Activated CD8-positive, alpha-beta memory T cell treated with anti-CD3 and anti-CD28 coated beads, Interleukin-2, amount 50 U/mL, for 1 hour (primary cell): ENCODE data around the gene PCDH1.
"Not testable (repeated sequence)": the region's sequence is repeated elsewhere in the genome, so short reads cannot be mapped to it uniquely, and the experiment has no call there.

Experiments used
- DNase-seq: peaks from one replicate; pipeline ENCODE4 v3.0.0-alpha.2; 2020; ENCODE audit errors: extremely low read depth

PCDH1 gene

GRCh38 chr5:141834331-141834730 lies 43.9 kb downstream of the PCDH1 start:
- no peak for DNase-seq

- no peak for DNase-seq
Observed at GRCh38 chr5:141832131-141832530, 46.1 kb downstream of the PCDH1 start.

- no peak for DNase-seq
Observed at GRCh38 chr5:141828162-141828561, 50.0 kb downstream of the PCDH1 start.

DNA sequence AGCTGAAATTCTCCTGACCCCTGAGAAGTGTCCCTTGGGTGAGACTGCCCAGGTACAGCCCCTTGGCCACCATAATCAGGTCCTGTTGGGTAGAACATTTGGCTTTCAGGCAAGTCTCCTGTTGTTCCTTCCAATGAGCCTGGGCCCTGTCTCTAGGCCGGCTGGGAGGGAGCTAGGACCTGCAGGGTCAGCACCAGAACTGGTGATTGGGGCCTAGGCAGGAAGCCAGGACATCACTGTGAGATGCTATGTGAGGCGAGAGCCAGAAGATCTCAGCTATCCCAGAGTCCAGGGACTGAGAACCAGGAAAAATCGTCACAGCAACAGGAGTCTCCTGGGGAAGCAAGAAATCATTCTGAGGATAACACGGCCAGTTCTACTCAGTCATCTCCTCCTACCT lies 51.5 kb downstream of the PCDH1 start:
- DNase-seq: no peak

DNA sequence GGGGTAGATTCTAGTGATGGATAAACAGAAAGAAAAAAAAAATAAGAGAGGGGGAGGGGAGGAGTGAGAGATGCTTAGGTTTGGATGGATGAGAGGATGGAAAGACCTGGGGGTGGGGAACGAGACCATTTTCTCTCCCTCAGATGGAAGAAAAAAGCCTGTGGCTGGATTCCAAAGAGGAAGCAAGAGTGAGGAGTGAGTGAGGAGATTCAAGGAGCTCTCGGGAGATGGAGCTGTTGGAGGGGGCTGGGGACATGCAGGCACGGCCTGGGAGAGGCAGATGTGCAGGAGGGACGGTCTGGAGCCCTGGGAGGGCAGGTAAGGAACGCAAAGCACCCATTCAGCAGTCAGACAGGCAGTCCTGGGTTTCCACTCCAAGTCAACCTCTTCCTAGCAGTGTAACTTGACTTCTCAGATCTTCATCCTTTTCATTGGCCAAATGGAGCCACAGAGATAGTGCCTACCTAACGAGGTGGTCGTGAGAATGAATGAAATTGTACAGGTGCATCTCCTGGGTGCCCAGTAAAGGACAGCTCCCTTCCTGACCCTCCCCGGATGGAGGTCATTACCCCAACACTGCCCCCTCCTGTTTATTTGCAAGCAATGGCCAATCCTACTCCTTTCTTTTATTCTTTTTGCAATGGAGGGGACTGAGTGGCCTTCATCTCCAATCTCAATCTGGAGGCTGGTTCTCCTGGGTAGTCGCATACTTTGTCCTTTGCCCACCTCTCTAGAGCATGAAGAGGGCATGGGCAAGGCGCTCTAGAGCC lies 52.2 kb downstream of the PCDH1 start:
- DNase-seq: no peak

DNA sequence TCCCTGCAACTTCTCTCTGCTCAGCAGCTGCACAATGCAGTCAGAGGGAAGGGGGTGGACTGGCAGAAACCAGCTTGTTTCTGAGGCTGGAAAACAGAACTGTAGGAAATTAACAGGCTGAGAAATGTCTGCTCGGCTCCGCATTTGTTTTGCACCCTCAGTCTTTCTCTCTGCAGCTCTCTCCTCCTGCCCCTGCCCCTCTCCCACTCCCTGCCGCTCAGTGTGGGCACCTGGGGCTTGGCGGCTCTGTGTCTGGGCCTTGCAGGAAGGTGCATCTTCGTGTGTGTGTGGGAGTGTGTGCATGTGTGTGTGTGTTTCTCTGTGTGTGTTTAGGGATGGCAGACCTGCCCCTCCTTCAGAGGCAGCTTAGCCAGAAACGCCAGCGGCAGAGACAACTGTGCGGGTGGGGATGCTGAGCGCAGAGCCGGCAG lies 53.0 kb downstream of the PCDH1 start:
- no peak for DNase-seq

- no peak for DNase-seq
Observed at GRCh38 chr5:141824717-141825116, 53.5 kb downstream of the PCDH1 start.

DNA sequence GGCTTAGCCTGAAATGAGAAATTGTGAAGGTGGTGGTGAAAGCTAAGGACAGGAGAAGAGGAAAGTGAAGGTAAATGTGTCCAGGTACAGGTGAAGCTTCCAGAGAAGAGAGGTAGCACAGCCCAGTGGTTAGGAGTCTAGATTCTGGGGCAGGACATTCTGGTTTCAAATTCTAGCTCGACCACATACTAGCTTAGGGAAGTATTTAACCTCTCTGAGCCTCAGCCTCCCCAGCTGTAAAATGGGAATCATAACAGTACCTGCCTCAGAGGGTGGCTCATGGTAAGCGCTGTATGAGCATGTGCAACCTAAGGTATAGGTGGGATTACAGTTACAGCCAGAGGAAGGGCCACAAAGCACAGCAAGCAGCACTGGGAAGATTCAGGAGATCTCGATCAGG lies 55.2 kb downstream of the PCDH1 start:
- no peak for DNase-seq

DNA sequence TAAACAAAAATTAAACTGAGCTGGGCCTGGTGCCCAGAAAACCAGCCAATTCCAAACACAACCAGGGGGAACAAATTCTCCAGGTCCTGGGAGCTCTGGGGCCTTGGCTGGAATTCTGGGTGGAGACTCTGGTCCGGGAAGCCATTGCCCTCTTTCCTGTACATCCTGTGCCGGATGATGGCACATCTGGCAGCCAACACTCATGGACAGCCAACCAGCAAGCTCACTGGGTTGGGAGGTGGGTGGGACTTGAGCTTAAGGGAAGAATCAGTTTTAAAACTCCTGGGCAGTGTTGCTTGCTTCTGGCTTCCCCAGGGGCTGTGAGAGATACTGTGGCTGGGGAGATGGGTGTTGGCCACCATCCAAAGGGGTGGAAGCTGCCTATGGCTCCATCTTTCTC lies 56.1 kb downstream of the PCDH1 start:
- DNase-seq: no peak

- no peak for DNase-seq
Observed at GRCh38 chr5:141821430-141821925, 56.7 kb downstream of the PCDH1 start.

DNA sequence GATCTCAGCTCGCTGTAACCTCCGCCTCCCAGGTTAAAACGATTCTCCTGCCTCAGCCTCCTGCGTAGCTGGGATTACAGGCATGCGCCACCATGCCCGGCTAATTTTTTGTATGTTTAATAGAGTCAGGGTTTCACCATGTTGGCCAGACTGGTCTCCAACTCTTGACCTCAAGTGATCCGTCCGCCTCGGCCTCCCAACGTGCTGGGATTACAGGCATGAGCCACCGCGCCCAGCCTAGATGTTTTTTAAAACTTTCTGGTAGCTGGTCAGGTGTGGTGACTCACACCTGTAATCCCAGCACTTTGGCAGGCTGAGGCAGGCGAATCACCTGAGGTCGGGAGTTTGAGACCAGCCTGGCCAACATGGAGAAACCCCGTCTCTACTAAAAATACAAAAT lies 57.5 kb downstream of the PCDH1 start:
- not testable (repeated sequence) for DNase-seq

GRCh38 chr5:141817631-141818030 lies 60.6 kb downstream of the PCDH1 start:
- no peak for DNase-seq

GRCh38 chr5:141816598-141817399 lies 61.4 kb downstream of the PCDH1 start:
- DNase-seq: no peak

- DNase-seq: no peak
Observed at GRCh38 chr5:141815796-141816180, 62.4 kb downstream of the PCDH1 start.

DNA sequence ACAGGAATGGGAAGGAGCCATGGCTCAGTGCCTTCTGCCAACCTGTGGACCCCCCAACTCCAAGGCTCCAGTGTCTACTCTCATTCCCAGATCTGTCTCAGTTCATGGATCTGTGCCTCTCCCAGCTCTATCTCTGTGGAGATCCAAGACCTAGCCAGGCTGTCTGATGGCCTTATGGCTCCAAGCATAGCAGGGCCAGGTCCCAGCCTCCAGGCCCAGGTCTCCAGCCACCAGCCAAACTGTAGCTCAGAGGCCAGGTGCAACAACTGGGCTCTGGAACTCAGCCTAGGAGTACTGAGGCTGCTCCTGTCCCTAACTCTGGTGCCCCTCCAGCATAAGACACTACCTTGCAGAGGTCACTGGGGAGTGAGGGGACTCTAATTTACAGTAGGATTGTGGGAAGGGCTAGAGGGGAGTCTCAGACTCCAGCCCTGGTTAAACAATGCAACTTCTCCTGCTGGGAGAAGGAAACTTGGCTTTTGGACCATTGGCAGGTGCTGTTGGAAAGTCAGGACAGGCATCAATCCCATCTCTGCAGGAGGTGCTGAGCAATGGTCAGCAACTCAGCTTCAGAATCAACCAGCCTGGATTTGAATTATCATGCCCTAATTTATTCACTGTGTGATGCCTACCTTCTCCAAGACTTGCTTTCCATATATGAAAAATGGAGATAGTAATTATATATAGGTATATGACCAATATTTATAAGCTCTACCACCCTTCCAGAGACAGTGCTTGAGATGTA lies 63.0 kb downstream of the PCDH1 start:
- no peak for DNase-seq

DNA sequence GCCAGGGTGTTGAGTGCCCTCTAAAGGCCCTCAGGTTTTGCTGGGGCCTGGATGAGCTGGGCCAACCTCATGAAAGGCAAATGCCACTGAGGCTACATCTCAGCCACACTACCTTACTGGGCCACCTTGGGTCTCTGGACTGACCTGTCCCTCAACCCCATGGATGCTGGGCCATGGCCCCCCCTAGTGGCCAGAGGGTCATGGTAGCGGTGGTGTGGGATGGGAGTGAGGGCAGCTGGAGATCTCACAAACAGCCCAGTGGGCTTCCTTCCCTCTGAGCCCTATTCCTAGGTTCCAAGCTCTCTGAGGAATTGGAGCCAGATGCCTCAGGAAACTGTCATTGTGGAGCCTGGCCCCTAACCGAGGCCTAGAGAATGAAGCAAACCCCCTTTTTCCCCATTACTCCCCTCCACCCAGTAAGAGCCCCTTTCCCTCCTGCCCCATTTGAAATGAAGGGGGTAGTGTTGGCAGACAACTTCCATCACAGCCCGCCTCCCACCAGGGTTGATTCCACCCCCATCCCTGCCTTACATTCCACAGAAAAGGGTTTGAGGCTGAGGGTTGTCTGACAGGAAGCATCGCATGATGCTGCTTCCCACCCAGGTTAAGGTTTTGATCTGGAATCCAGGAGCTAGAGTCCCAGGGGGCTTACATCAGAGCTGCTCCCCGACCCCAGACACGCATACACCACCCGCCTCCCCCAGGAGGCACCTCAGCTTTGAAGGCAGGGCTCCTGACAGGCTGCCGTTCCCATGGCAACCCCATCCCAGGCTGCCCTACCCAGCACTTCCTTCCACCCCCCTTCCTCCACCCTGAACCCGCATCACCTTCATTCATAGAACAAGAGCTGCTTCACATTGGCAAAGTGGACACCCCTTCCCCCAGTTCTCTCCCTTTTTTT lies 63.9 kb downstream of the PCDH1 start:
- no peak for DNase-seq

DNA sequence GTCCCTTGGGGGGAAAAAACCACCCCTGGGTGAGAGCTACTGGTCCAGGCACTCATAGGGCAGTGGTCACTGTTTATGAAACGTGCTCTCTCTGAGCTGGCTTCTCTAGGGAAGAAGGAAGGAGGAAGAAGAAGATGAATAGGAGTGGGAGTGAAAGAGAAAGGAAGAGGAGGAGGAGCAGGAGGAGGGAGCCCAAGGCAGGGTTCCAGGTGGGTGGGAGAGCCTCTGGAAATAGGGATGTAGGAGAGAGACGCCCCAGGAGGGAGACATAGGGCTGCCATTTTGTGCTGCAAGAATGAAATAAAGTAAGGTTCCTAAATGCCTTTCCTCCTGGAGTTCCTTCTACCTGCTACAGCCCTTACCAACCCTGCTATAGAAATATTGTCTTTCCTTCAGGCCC lies 65.7 kb downstream of the PCDH1 start:
- DNase-seq: no peak

GRCh38 chr5:141811287-141812155 lies 66.7 kb downstream of the PCDH1 start:
- no peak for DNase-seq

DNA sequence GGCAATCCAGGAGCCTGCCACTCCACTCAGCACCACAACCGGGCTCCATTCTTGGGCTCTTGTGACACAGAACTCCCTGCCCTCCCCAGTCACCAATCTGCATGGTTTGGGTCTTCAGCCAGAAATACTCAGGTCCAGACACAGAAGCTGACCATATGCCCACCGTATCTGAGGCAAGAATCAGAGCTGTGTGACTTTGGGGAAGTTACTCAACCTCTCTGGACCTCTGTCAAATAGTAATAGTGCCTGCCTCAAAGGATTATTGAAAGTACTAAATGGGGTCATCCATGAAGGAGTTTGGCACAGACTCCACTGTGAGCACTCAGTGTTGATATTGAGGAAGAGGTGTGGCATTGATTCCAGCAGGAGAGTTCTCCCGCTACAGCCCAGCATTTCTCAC lies 67.5 kb downstream of the PCDH1 start:
- DNase-seq: no peak

DNA sequence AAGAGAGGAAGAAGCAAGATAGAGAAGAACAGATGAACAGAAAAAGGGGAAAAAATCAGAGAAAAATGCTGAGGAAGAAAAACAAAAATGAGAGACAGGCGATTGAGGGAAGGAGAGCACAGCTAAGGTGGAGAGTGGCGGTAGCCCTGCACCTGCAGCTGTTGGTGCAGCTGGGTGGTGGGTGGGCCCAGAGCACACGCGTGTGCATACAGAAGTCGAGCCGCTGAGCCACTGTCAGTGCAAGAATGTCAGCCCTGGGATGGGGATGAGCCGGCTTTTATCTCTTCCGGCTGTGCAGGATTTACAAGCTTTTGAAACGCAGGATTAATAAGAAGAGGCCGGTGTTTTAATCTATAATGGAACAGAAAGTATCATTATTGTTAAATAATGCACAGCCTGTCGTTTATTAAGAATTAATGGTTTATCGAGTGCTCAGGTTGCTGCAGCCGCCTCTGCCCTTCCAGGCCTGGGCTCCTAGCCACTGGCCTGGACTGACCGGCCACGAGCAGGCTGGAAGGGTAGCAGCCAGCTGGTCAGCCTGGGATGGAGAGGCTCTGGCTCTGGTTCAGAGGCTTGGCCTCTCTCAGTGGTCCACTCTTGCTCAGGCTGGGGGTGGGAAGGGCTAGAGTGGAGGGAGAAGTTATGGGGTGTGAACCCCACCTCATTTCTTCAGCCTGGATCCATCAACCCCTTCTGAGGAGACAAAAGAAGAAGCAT lies 68.7 kb downstream of the PCDH1 start:
- no peak for DNase-seq
